Karpas-422 (cell line): ENCODE results near the gene IL1R2. TPM values are rescaled to one million over a fixed set of nuclear protein-coding genes. Genes with fewer than 3 reads are reported as not detected.

Experiments
- DNase-seq: peaks from one replicate; pipeline ENCODE4 v3.0.0-alpha.2; 2015
- H2AFZ ChIP-seq: fragments of 200-600 bp; sonication (generic); 2 replicates; pipeline ENCODE4 v1.6.1; 2014; ENCODE audit warnings: antibody characterized with exemption, low read length, mixed read lengths
- H3K27ac ChIP-seq: fragments of 200-600 bp; sonication (generic); 2 replicates; pipeline ENCODE4 v1.5.1; 2014; ENCODE audit warnings: mild to moderate bottlenecking, low read length, moderate library complexity
- H3K27me3 ChIP-seq: fragments of 200-600 bp; sonication (generic); 2 replicates; pipeline ENCODE4 v1.6.1; 2014; ENCODE audit warnings: low read length, mixed read lengths
- H3K36me3 ChIP-seq: fragments of 200-600 bp; sonication (generic); 2 replicates; pipeline ENCODE4 v1.6.1; 2014; ENCODE audit warnings: low read length, mixed read lengths; ENCODE audit not compliant: insufficient read depth
- H3K4me1 ChIP-seq: fragments of 200-600 bp; sonication (generic); 2 replicates; pipeline ENCODE4 v1.6.1; 2014; ENCODE audit warnings: mild to moderate bottlenecking, low read length, mixed read lengths
- H3K4me2 ChIP-seq: fragments of 200-600 bp; sonication (generic); 2 replicates; pipeline ENCODE4 v1.6.1; 2014; ENCODE audit warnings: low read length, low read depth, mild to moderate bottlenecking; ENCODE audit not compliant: poor library complexity, severe bottlenecking
- H3K4me3 ChIP-seq: fragments of 200-600 bp; sonication (generic); 2 replicates; pipeline ENCODE4 v1.5.1; 2014; ENCODE audit warnings: mild to moderate bottlenecking, antibody characterized with exemption, low read length, mixed read lengths
- H3K79me2 ChIP-seq: fragments of 200-600 bp; sonication (generic); 2 replicates; pipeline ENCODE4 v1.6.1; 2014; ENCODE audit warnings: mild to moderate bottlenecking, low read length, mixed read lengths
- H3K9ac ChIP-seq: fragments of 200-600 bp; sonication (generic); 2 replicates; pipeline ENCODE4 v1.6.0; 2014; ENCODE audit warnings: low read length
- H3K9me2 ChIP-seq: fragments of 200-600 bp; sonication (generic), shearing (Covaris generic); replicated peaks from 2 replicates; pipeline ENCODE4 v1.6.0; 2014; ENCODE audit warnings: mild to moderate bottlenecking, low read length, moderate library complexity; ENCODE audit not compliant: insufficient read depth
- H3K9me3 ChIP-seq: fragments of 300-700, 200-600 bp; sonication (generic); 2 replicates; pipeline ENCODE4 v1.6.1; 2014; ENCODE audit warnings: low read length, mixed read lengths
- H4K20me1 ChIP-seq: fragments of 200-600 bp; sonication (generic); 2 replicates; pipeline ENCODE4 v1.6.1; 2014; ENCODE audit warnings: mild to moderate bottlenecking, antibody characterized with exemption, low read length, low read depth; ENCODE audit not compliant: insufficient read depth
- total RNA-seq: library from RNA; depleted of rRNA; stranded (reverse); fragments of >200 nt; shearing (Covaris generic); gene quantifications from 2 replicates; pipeline ENCODE4 v1.2.3, GENCODE V29; 2014; ENCODE audit warnings: low replicate concordance

IL1R2 gene
- total RNA-seq, 1 experiment from 2014 or later, result not detected

- Histone ChIP-seq H4K20me1 (no peaks in the 10 kb centered on the region), H3K4me3 (no peak overlapping the region), H3K27ac (no peak overlapping the region), H3K9me3 (no peaks in the 10 kb centered on the region), H3K27me3 (no peaks in the 10 kb centered on the region), H2AFZ (no peak overlapping the region), H3K9me2 (no peaks in the 10 kb centered on the region), H3K9ac (no peak overlapping the region), H3K4me1 (no peaks in the 10 kb centered on the region), H3K36me3 (no peaks in the 10 kb centered on the region), H3K4me2 (no peak overlapping the region), H3K79me2 (no peaks in the 10 kb centered on the region)
- no peak for DNase-seq
These were observed 22.0 kb upstream of the IL1R2 start for GRCh38 chr2:101969723-101970122.

DNA sequence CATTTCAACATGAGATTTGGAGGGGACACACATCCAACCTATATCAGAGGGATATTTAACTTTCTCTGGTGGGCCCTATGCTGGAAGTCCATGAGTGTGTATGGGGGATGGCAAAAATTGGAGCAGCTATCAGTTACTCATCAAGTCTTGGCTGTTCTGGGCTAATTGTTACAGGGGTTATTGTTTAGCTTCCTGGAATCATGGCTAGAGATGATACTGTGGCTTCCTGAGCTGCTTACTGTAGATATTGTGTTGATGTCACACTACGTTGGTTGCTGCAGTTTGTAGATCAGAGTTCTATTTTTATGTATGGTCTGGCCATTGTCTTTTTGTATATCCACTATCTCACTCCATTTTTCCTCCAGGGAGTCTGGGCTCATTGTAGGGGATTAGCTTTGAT is 20.9 kb upstream of the IL1R2 start:
- Histone ChIP-seq H4K20me1 (no peaks in the 10 kb centered on the region), H3K36me3 (no peaks in the 10 kb centered on the region), H3K79me2 (no peaks in the 10 kb centered on the region), H3K9ac (no peak overlapping the region), H3K4me3 (no peak overlapping the region), H3K27me3 (no peaks in the 10 kb centered on the region), H3K4me1 (no peaks in the 10 kb centered on the region), H3K9me2 (no peaks in the 10 kb centered on the region), H3K4me2 (no peak overlapping the region), H2AFZ (no peak overlapping the region), H3K27ac (no peak overlapping the region), H3K9me3 (no peaks in the 10 kb centered on the region)
- no peak for DNase-seq

DNA sequence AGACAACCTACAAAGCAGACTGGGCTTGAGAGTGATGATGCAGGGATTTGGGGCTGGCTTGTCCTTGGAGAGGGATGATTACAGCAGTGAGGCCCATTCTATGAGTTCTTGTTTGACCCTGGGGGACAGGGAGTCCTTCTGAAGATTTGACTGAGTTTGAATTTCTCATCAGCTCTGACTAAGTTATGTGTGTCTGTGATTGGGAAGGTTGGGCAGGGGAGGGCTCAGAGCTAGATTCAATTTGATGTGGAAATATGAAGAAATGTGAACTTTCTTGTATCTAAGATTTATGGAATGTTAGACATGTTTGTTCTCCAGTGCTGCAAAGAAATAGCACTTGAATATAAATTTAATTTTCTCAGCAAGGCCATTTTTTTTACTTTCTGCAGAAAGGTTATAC is 19.9 kb upstream of the IL1R2 start:
- no peak for DNase-seq
- H3K36me3 ChIP-seq, result no peaks in the 10 kb centered on the region
- H3K4me3 ChIP-seq, result no peak overlapping the region
- no peaks in the 10 kb centered on the region for H3K79me2 ChIP-seq
- H3K9ac ChIP-seq, result no peak overlapping the region
- H3K4me2 ChIP-seq, result no peak overlapping the region
- H3K9me3 ChIP-seq, result no peaks in the 10 kb centered on the region
- no peaks in the 10 kb centered on the region for H3K4me1 ChIP-seq
- H2AFZ ChIP-seq, result no peak overlapping the region
- no peaks in the 10 kb centered on the region for H3K27me3 ChIP-seq
- no peaks in the 10 kb centered on the region for H3K9me2 ChIP-seq
- no peak overlapping the region for H3K27ac ChIP-seq
- H4K20me1 ChIP-seq, result no peaks in the 10 kb centered on the region

DNA sequence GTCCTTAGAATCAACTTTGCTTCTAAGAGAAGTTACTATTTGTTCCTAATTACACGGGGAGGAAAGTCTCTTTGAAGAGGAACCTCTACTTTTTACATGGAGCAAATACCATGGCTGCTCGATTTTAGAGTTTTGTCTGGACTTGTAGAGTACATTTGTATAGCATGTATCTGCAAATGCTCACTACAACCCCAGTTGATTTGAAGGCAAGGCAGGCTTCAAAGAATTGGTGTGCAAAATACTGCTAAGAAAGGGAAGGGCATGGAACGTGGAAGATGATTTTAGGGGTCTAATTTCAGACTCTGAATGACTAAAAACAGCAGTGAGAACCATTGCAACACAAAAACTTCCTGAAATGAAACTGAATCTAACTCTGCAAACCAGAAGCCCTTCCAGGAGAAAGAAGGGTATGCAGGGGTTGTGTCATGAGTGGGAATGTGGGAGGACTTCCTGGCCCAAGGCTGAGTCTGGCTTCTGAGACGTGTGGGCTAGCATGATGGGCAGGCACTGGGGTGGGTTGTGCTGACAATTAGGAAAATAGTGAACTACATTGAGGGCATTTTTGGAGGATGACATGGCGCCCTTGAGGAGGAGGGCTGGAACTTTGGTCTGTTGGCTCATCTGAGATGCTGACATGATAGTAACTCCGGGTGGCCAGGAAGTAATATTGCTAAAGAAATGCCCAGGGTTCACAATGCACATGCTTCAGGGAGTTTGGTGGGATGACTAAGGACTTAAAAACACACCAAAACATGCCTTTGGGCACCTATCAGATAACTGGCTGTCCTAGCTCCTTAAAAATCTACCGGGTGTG is 18.9 kb upstream of the IL1R2 start:
- no peak for DNase-seq
- no peaks in the 10 kb centered on the region for H3K36me3 ChIP-seq
- H3K27me3 ChIP-seq, result no peaks in the 10 kb centered on the region
- no peaks in the 10 kb centered on the region for H4K20me1 ChIP-seq
- no peak overlapping the region for H3K4me2 ChIP-seq
- no peaks in the 10 kb centered on the region for H3K9me2 ChIP-seq
- no peaks in the 10 kb centered on the region for H3K9me3 ChIP-seq
- no peaks in the 10 kb centered on the region for H3K79me2 ChIP-seq
- no peak overlapping the region for H2AFZ ChIP-seq
- H3K4me1 ChIP-seq, result no peaks in the 10 kb centered on the region
- H3K9ac ChIP-seq, result no peak overlapping the region
- no peak overlapping the region for H3K4me3 ChIP-seq
- H3K27ac ChIP-seq, result no peak overlapping the region

- no peak overlapping the region for H3K4me3 ChIP-seq
- H3K4me2 ChIP-seq, result no peak overlapping the region
- no peak overlapping the region for H3K9ac ChIP-seq
- no peak overlapping the region for H2AFZ ChIP-seq
- H3K27me3 ChIP-seq, result no peaks in the 10 kb centered on the region
- H3K4me1 ChIP-seq, result no peaks in the 10 kb centered on the region
- no peaks in the 10 kb centered on the region for H4K20me1 ChIP-seq
- H3K79me2 ChIP-seq, result no peaks in the 10 kb centered on the region
- DNase-seq, result no peak
- H3K9me3 ChIP-seq, result no peaks in the 10 kb centered on the region
- no peak overlapping the region for H3K27ac ChIP-seq
- no peaks in the 10 kb centered on the region for H3K9me2 ChIP-seq
- no peaks in the 10 kb centered on the region for H3K36me3 ChIP-seq
These were observed 17.1 kb upstream of the IL1R2 start for GRCh38 chr2:101974663-101975062.

DNA sequence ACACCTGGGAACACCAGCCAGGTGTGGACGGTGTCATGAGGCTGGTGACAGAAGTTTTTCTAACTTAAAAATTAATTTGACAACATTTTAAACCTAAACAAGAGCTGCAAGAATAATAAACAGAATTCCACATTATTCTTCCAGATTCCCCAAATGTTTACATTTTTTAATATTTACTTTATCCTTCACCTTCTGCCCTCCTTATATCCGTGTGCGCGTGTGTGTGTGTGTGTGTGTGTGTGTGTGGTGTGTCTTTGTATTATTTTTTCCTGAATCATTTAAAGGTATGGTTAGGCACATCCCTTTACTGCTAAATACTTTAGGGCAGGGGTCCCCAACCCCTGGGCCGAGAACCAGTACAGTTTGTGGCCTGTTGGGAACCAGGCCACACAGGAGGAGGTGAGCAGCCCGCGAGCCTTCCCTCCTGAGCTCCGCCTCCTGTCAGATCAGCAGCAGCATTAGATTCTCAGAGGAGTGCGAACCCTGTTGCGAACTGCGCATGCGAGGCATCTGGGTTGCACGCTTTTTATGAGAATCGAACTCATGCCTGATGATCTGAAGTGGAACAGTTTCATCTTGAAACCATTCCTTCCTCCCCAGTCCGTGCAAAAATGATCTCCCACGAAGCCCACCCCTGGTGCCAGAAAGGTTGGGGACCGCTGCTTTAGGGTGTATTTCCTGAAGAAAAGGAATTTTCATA is 16.4 kb upstream of the IL1R2 start:
- Histone ChIP-seq H3K27ac (no peak overlapping the region), H3K4me2 (no peak overlapping the region), H2AFZ (no peak overlapping the region), H3K27me3 (no peaks in the 10 kb centered on the region), H3K36me3 (no peaks in the 10 kb centered on the region), H3K4me3 (no peak overlapping the region), H3K9ac (no peak overlapping the region), H3K9me2 (no peaks in the 10 kb centered on the region), H3K4me1 (no peaks in the 10 kb centered on the region), H4K20me1 (no peaks in the 10 kb centered on the region), H3K9me3 (no peaks in the 10 kb centered on the region), H3K79me2 (no peaks in the 10 kb centered on the region)
- no peak for DNase-seq

GRCh38 chr2:101976891-101977290 is 14.9 kb upstream of the IL1R2 start:
- Histone ChIP-seq H3K36me3 (no peaks in the 10 kb centered on the region), H2AFZ (no peak overlapping the region), H3K4me3 (no peak overlapping the region), H3K4me1 (no peaks in the 10 kb centered on the region), H3K79me2 (no peaks in the 10 kb centered on the region), H3K27ac (no peak overlapping the region), H4K20me1 (no peaks in the 10 kb centered on the region), H3K9ac (no peak overlapping the region), H3K9me2 (no peaks in the 10 kb centered on the region), H3K4me2 (no peak overlapping the region), H3K9me3 (no peaks in the 10 kb centered on the region), H3K27me3 (no peaks in the 10 kb centered on the region)
- no peak for DNase-seq

DNA sequence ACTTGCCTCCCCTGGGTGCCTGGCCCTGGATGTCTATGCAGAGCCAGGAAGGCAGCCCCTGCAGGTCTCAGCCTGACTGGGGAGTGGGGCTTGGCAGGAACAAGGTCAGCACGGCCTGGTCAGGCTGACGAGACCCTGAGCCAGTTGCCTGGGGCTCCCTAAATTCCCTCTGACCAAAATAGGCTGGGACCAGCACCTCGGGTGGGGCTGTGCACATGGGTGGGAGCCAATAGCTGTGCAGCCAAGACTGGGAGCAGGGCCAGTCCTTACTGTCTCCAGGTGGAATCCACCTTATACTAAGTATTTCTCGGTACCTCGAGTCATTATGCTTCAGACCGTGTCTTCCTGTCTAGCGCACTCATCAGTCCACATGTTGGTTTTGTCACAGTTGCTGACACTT is 11.4 kb upstream of the IL1R2 start:
- H3K9me3 ChIP-seq, result no peaks in the 10 kb centered on the region
- DNase-seq, result no peak
- H3K36me3 ChIP-seq, result no peaks in the 10 kb centered on the region
- H3K4me3 ChIP-seq, result no peak overlapping the region
- H3K27me3 ChIP-seq, result no peaks in the 10 kb centered on the region
- H3K4me2 ChIP-seq, result no peak overlapping the region
- H2AFZ ChIP-seq, result no peak overlapping the region
- no peaks in the 10 kb centered on the region for H3K79me2 ChIP-seq
- H3K9me2 ChIP-seq, result no peaks in the 10 kb centered on the region
- H3K9ac ChIP-seq, result no peak overlapping the region
- no peaks in the 10 kb centered on the region for H3K4me1 ChIP-seq
- no peaks in the 10 kb centered on the region for H4K20me1 ChIP-seq
- no peak overlapping the region for H3K27ac ChIP-seq
